PFSK-1 (cell line): Measurements from ENCODE around the gene TREML2.

ENCODE experiments used
- POLR2AphosphoS5 ChIP-seq: IDR thresholded peaks from 2 replicates; pipeline ENCODE4 v1.6.1; 2012; ENCODE audit warnings: low read depth, mild to moderate bottlenecking, control low read depth, low read length, moderate library complexity
- TAF1 ChIP-seq: IDR thresholded peaks from 2 replicates; pipeline ENCODE4 v1.6.1; 2012; ENCODE audit warnings: low read length, control low read depth, borderline replicate concordance; ENCODE audit not compliant: insufficient read depth

DNA sequence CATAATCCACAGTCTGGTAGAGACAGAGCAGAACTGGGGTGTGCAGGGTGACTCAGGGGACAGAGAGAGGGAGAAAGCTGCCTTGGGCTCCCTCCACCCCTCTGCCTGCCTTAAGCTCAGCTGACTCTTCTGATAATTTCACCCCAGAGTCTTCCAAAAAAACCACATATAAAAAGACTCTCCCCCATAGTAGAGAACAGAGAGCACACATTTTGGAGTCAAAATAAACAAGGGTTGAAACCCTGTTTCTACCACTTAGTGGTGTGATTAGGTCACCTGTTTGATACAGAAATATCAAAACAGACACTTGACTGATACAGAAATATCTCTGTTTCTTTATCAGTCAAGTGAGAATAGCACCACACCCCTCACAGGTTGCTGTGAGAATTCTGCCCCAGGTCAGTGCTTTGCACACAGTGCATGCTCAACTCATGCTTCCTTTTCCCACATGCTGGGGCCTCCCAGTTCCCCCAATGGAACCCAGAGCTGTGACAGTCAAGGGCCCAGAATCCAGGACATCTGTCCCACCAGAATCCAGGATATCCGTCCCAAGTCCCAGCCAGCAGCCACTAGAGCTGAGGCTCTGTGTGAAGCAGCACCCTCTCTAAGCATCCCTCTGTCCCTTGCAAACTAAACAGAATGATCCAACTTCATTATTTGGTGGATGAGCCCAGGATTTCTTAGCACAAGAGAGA, 1.2 kb downstream of the TREML2 start:
- TF ChIP-seq POLR2AphosphoS5 (no peak), TAF1 (no peak)
